Mucosa of descending colon (tissue), 3 donors: ENCODE measurements around the gene EVA1A. TPM values are rescaled to one million over a fixed set of nuclear protein-coding genes. Genes with fewer than 3 reads are reported as not detected.

ENCODE experiments used
- ATAC-seq: fragments of 200-7000 bp; cut with Tn5 transposase; one replicate; pipeline ENCODE4 v1.9.1; 2020; ENCODE audit warnings: mild to moderate bottlenecking, moderate library complexity
- DNase-seq, 3 donors: peaks; one replicate each; pipeline ENCODE4 v3.0.0-alpha.2; 2020
- H3K36me3 ChIP-seq: fragments of 200-600 bp; one replicate; pipeline ENCODE4 v1.8.0; 2021; ENCODE audit warnings: low read depth, mild to moderate bottlenecking
- H3K4me1 ChIP-seq: fragments of 200-600 bp; one replicate; pipeline ENCODE4 v1.8.0; 2021; ENCODE audit warnings: low read depth, mild to moderate bottlenecking
- H3K4me3 ChIP-seq: fragments of 200-600 bp; one replicate; pipeline ENCODE4 v1.8.0; 2021; ENCODE audit warnings: mild to moderate bottlenecking
- H3K9me3 ChIP-seq: fragments of 200-600 bp; one replicate; pipeline ENCODE4 v1.8.0; 2021; ENCODE audit warnings: mild to moderate bottlenecking
- CTCF ChIP-seq: fragments of 200-600 bp; IDR thresholded peaks from one replicate; pipeline ENCODE4 v1.8.0; 2022; ENCODE audit warnings: antibody characterized with exemption, mild to moderate bottlenecking
- intact Hi-C, 2 donors: fragments of 100-400 bp; cut with DNase I in 1 of 2; cut with micrococcal nuclease in 1 of 2; formaldehyde crosslinking; loops; one replicate each; pipeline versions ENCODE4 v1.11.0 to v1.11.1; 2022; cut with DNase I, micrococcal nuclease
- total RNA-seq, 3 donors: library from RNA; stranded (reverse); fragmentation: NEBNext Ultra II Directional in 2 of 3; extraction: Animal tissue kit (Norgen Biotek cat#: 25700) in 2 of 3; gene quantifications; one replicate each; pipeline versions ENCODE4 v1.2.1 to v1.2.4, GENCODE V29; 2021 to 2023
- donor health status: DM: no; HTN: no; CAD: no; lungs with moderate emphysema.
- donor health status: DM: no; HTN: no; CAD: no.
- donor health status: DM: no; HTN: yes; CAD: no.

Gene EVA1A
- total RNA-seq, 3 donors from 2014 or later: 0.72 to 1.3 TPM; not detected in 1

- no peak overlapping the region for H3K4me3 ChIP-seq
- H3K9me3 ChIP-seq: no peaks in the 10 kb centered on the region
- H3K4me1 ChIP-seq: no peaks in the 10 kb centered on the region
- no peak for TF ChIP-seq CTCF
- no peak for DNase-seq
- ATAC-seq: no peak
- intact Hi-C loops: no loop called here
- H3K36me3 ChIP-seq: no peaks in the 10 kb centered on the region
These were observed 35.0 kb upstream of the EVA1A start for GRCh38 chr2:75595541-75596395.

GRCh38 chr2:75594596-75594995 is 33.9 kb upstream of the EVA1A start:
- no peak for ATAC-seq

GRCh38 chr2:75592888-75593287 is 32.1 kb upstream of the EVA1A start:
- no peaks in the 10 kb centered on the region for H3K4me1 ChIP-seq
- H3K9me3 ChIP-seq: no peaks in the 10 kb centered on the region
- no peaks in the 10 kb centered on the region for H3K36me3 ChIP-seq
- ATAC-seq: no peak
- intact Hi-C loops: no loop called here
- H3K4me3 ChIP-seq: no peak overlapping the region
- no peak for TF ChIP-seq CTCF
- no peak for DNase-seq

More at GRCh38 chr2:75594596-75594995, 33.9 kb upstream of the EVA1A start:
- TF ChIP-seq CTCF: no peak
- Histone ChIP-seq H3K4me3 (no peak overlapping the region), H3K9me3 (no peaks in the 10 kb centered on the region), H3K4me1 (no peaks in the 10 kb centered on the region), H3K36me3 (no peaks in the 10 kb centered on the region)
- no peak for DNase-seq
- intact Hi-C loops: no loop called here

- no peak for TF ChIP-seq CTCF
- Histone ChIP-seq H3K9me3 (no peaks in the 10 kb centered on the region), H3K36me3 (no peaks in the 10 kb centered on the region), H3K4me3 (no peak overlapping the region), H3K4me1 (no peaks in the 10 kb centered on the region)
- ATAC-seq (no peak), DNase-seq (no peak)
- intact Hi-C loops: no loop called here
These were observed 31.3 kb upstream of the EVA1A start for GRCh38 chr2:75592030-75592429.

GRCh38 chr2:75589391-75590105 is 28.8 kb upstream of the EVA1A start:
- Histone ChIP-seq H3K4me1 (no peaks in the 10 kb centered on the region), H3K36me3 (no peaks in the 10 kb centered on the region), H3K4me3 (no peak overlapping the region), H3K9me3 (no peaks in the 10 kb centered on the region)
- no peak for TF ChIP-seq CTCF
- no peak for ATAC-seq
- DNase-seq: no peak
- intact Hi-C loops: no loop called here
